GM06990 (cell line): Measurements from ENCODE around the gene PLEKHG7.
"Not testable (repeated sequence)": the region's sequence is repeated elsewhere in the genome, so short reads cannot be mapped to it uniquely, and the experiment has no call there.

Experiments used
- DNase-seq: peaks from one replicate; pipeline ENCODE4 v3.0.0-alpha.2; 2011; ENCODE audit not compliant: insufficient read length; ENCODE audit errors: extremely low read depth
- H3K27me3 ChIP-seq: replicated peaks from 2 replicates; pipeline ENCODE4 v1.6.0; 2011; ENCODE audit warnings: low read length; ENCODE audit not compliant: control insufficient read depth, insufficient read depth
- H3K36me3 ChIP-seq: 2 replicates; pipeline ENCODE4 v1.5.1; 2011; ENCODE audit warnings: low read length; ENCODE audit not compliant: control insufficient read depth, insufficient read depth
- H3K4me3 ChIP-seq: replicated peaks from 2 replicates; pipeline ENCODE4 v1.5.1; 2011; ENCODE audit warnings: low read depth, mild to moderate bottlenecking, control low read depth, low read length
- CTCF ChIP-seq: IDR thresholded peaks from 2 replicates; pipeline ENCODE4 v1.5.1; 2011; ENCODE audit warnings: low read length, control low read depth, mild to moderate bottlenecking, inconsistent platforms; ENCODE audit not compliant: insufficient read depth, poor library complexity, severe bottlenecking

Gene PLEKHG7

GRCh38 chr12:92661269-92661668 is 41.5 kb upstream of the PLEKHG7 start:
- Histone ChIP-seq H3K4me3 (no peak overlapping the region), H3K36me3 (no peaks in the 10 kb centered on the region), H3K27me3 (no peaks in the 10 kb centered on the region; the same call in none of the 2 replicates)
- TF ChIP-seq CTCF = no peak
- DNase-seq = no peak

GRCh38 chr12:92665496-92665895 is 37.3 kb upstream of the PLEKHG7 start:
- no peak for DNase-seq
- Histone ChIP-seq H3K4me3 (no peak overlapping the region), H3K36me3 (no peaks in the 10 kb centered on the region), H3K27me3 (no peaks in the 10 kb centered on the region; the same call in none of the 2 replicates)
- TF ChIP-seq CTCF = no peak

- no peaks in the 10 kb centered on the region; the same call in none of the 2 replicates for H3K27me3 ChIP-seq
- no peaks in the 10 kb centered on the region for H3K36me3 ChIP-seq
- no peak for DNase-seq
- TF ChIP-seq CTCF = no peak
- no peak overlapping the region for H3K4me3 ChIP-seq
Measured at GRCh38 chr12:92668739-92669138, 34.0 kb upstream of the PLEKHG7 start.

- H3K4me3 ChIP-seq, DNase-seq, H3K36me3 ChIP-seq, H3K27me3 ChIP-seq: not testable (repeated sequence)
Measured at GRCh38 chr12:92671524-92671923, 31.3 kb upstream of the PLEKHG7 start.

- no peaks in the 10 kb centered on the region for H3K36me3 ChIP-seq
- H3K27me3 ChIP-seq = no peaks in the 10 kb centered on the region
- no peak overlapping the region for H3K4me3 ChIP-seq
- DNase-seq = peak; percentile 5
- no peak for TF ChIP-seq CTCF
Measured at GRCh38 chr12:92673756-92674155, 29.0 kb upstream of the PLEKHG7 start.

GRCh38 chr12:92674500-92674899 is 28.3 kb upstream of the PLEKHG7 start:
- Histone ChIP-seq H3K36me3 (no peaks in the 10 kb centered on the region), H3K4me3 (no peak overlapping the region), H3K27me3 (no peaks in the 10 kb centered on the region)
- no peak for DNase-seq
- TF ChIP-seq CTCF = no peak
